Breast epithelium (tissue), 4 donors: ENCODE measurements around the gene LAG3. TPM values are rescaled to one million over a fixed set of nuclear protein-coding genes. Genes with fewer than 3 reads are reported as not detected.
A peak's percentile ranks its signal among the peaks of the same experiment; 100 is the strongest.

Experiments used
- DNase-seq, 2 donors: peaks; one replicate each; pipeline ENCODE4 v3.0.0-alpha.2; 2019; ENCODE audit warnings: low spot score in 2 of 2
- H3K27ac ChIP-seq, 2 donors: fragments of 200-600 bp; sonication (generic) in 1 of 2; one replicate each; pipeline ENCODE4 v1.5.1; 2016 to 2019; ENCODE audit warnings: mild to moderate bottlenecking in 1 of 2
- H3K27me3 ChIP-seq, 2 donors: fragments of 200-600 bp; sonication (generic) in 1 of 2; one replicate each; pipeline versions ENCODE4 v1.5.1 to v1.6.0; 2017 to 2019; ENCODE audit warnings: control low read depth in 1 of 2, mild to moderate bottlenecking in 1 of 2
- H3K36me3 ChIP-seq: fragments of 200-600 bp; one replicate; pipeline ENCODE4 v1.5.1; 2019
- H3K4me1 ChIP-seq, 2 donors: fragments of 200-600 bp; sonication (generic); one replicate each; pipeline ENCODE4 v1.5.1; 2016 to 2019; ENCODE audit warnings: control low read depth in 1 of 2
- H3K4me3 ChIP-seq, 3 donors: fragments of 200-600 bp; sonication (generic); 1 replicate in 2 of 3; 2 replicates in 1 of 3; pipeline ENCODE4 v1.5.1; 2016 to 2019; ENCODE audit warnings: mild to moderate bottlenecking in 3 of 3, moderate library complexity in 2 of 3
- H3K9me3 ChIP-seq, 2 donors: fragments of 200-600 bp; sonication (generic) in 1 of 2; one replicate each; pipeline ENCODE4 v1.5.1; 2016 to 2019; ENCODE audit warnings: control low read depth in 1 of 2
- POLR2A ChIP-seq: fragments of 450-650 bp; IDR thresholded peaks from one replicate; pipeline ENCODE4 v1.6.1; 2016; ENCODE audit warnings: antibody characterized with exemption, mild to moderate bottlenecking, moderate library complexity
- POLR2AphosphoS5 ChIP-seq, 3 donors: sonication (generic); formaldehyde crosslinking; IDR thresholded peaks; one replicate each; pipeline ENCODE4 v1.6.1; 2017; ENCODE audit warnings: antibody characterized with exemption in 3 of 3
- intact Hi-C: fragments of 100-400 bp; cut with DNase I; formaldehyde crosslinking; loops from one replicate; pipeline ENCODE4 v1.15.1; 2023; ENCODE audit warnings: low total_unique reads
- total RNA-seq, 3 donors: library from RNA; depleted of rRNA; stranded (reverse); fragments of >200 nt; gene quantifications; one replicate each; pipeline ENCODE4 v1.1.0, GENCODE V29; 2016
- TF ChIP-seq, protein P1 (sequence below), 3 donors: fragments of 450-650 bp; IDR thresholded peaks; one replicate each; pipeline ENCODE4 v1.5.1; 2016 to 2017; ENCODE audit warnings: antibody characterized with exemption in 3 of 3, mild to moderate bottlenecking in 3 of 3, moderate library complexity in 3 of 3

The LAG3 gene
- total RNA-seq, 3 donors from 2014 or later, result 0.44 to 1.3 (median 0.80) TPM

DNA sequence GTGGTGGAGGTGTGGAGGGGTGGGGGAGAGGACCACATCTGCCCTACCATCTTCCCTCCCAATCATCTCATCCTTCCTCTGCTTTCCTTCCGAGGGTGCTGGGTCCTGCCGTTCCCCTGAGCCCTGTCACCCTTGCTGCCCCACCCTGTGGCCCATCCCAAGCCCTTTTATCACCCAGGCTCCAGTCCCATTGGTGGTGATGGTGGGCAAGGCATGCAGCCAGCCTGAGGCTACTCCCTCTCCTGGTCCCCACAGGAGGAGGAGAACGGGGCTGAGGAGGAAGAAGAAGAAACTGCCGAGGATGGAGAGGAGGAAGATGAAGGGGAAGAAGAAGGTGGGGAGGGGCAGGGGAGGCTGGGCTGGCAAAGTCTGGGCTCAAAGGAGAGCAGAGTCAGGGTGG is 2.7 kb upstream of the LAG3 start:
- DNase-seq, result no peak
- intact Hi-C loops, result no loop called here
- Histone ChIP-seq H3K27me3 (no peaks in the 10 kb centered on the region), H3K36me3 (no peaks in the 10 kb centered on the region), H3K4me1 (peaks cover 11 to 23% of the 10 kb centered on the region in 2 donors), H3K9me3 (no peaks in the 10 kb centered on the region), H3K4me3 (no peak overlapping the region), H3K27ac (peak overlapping the region; percentile 95 to 100)
- TF ChIP-seq, protein P1, sequence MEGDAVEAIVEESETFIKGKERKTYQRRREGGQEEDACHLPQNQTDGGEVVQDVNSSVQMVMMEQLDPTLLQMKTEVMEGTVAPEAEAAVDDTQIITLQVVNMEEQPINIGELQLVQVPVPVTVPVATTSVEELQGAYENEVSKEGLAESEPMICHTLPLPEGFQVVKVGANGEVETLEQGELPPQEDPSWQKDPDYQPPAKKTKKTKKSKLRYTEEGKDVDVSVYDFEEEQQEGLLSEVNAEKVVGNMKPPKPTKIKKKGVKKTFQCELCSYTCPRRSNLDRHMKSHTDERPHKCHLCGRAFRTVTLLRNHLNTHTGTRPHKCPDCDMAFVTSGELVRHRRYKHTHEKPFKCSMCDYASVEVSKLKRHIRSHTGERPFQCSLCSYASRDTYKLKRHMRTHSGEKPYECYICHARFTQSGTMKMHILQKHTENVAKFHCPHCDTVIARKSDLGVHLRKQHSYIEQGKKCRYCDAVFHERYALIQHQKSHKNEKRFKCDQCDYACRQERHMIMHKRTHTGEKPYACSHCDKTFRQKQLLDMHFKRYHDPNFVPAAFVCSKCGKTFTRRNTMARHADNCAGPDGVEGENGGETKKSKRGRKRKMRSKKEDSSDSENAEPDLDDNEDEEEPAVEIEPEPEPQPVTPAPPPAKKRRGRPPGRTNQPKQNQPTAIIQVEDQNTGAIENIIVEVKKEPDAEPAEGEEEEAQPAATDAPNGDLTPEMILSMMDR (IDR thresholded peaks at IDR 0.05), result no peak
- TF ChIP-seq POLR2AphosphoS5 (IDR thresholded peaks at IDR 0.05) (no peak), POLR2A (no peak)

GRCh38 chr12:6770094-6770493 is 2.2 kb upstream of the LAG3 start:
- no peaks in the 10 kb centered on the region for H3K27me3 ChIP-seq
- TF ChIP-seq, protein P1 (IDR thresholded peaks at IDR 0.05), result no peak
- no peak for TF ChIP-seq POLR2AphosphoS5 (IDR thresholded peaks at IDR 0.05)
- TF ChIP-seq POLR2A, result no peak
- H3K9me3 ChIP-seq, result no peaks in the 10 kb centered on the region
- intact Hi-C loops, result no loop called here
- peak overlapping the region; percentile 9 to 60 for H3K27ac ChIP-seq
- no peak overlapping the region for H3K4me3 ChIP-seq
- no peak for DNase-seq
- peaks cover 11 to 23% of the 10 kb centered on the region in 2 donors for H3K4me1 ChIP-seq
- no peaks in the 10 kb centered on the region for H3K36me3 ChIP-seq

DNA sequence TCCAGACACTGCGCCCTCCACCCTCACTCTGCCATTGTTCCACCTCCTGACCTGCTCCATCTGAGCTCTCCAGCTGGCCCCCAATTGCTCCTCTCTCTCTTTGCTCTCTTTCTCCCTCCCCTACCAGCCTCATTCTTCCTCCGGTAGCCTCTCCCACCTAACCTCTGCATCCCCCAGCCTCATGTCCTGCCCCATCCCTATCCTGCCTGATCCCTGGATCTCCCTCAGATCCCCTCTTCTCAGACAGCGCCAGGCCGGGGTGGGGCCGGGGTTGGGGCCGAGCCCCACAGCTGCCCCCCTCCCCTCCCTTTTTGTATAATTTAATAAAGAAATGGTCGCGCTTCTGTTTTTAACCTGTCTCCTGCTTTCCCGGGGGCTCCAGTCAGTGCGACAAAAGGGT is 1.7 kb upstream of the LAG3 start:
- Histone ChIP-seq H3K27me3 (no peaks in the 10 kb centered on the region), H3K9me3 (no peaks in the 10 kb centered on the region), H3K36me3 (no peaks in the 10 kb centered on the region), H3K4me1 (peaks cover 7 to 23% of the 10 kb centered on the region in 2 donors), H3K27ac (peak overlapping the region; percentile 9 to 60), H3K4me3 (no peak overlapping the region)
- intact Hi-C loops, result no loop called here
- TF ChIP-seq POLR2AphosphoS5 (IDR thresholded peaks at IDR 0.05), result no peak
- TF ChIP-seq, protein P1 (IDR thresholded peaks at IDR 0.05), result no peak
- no peak for TF ChIP-seq POLR2A
- no peak for DNase-seq

- Histone ChIP-seq H3K9me3 (no peaks in the 10 kb centered on the region), H3K27me3 (no peaks in the 10 kb centered on the region), H3K36me3 (no peaks in the 10 kb centered on the region), H3K27ac (peak overlapping the region; percentile 9 to 60), H3K4me1 (peaks cover 4 to 23% of the 10 kb centered on the region in 2 donors), H3K4me3 (no peak overlapping the region)
- DNase-seq, result peak in 1 of 2 donors; percentile 24
- intact Hi-C loops, result no loop called here
- no peak for TF ChIP-seq POLR2AphosphoS5 (IDR thresholded peaks at IDR 0.05)
- no peak for TF ChIP-seq POLR2A
- TF ChIP-seq, protein P1 (IDR thresholded peaks at IDR 0.05), result no peak
These were observed 1.2 kb upstream of the LAG3 start for GRCh38 chr12:6771091-6771495.

- Histone ChIP-seq H3K4me3 (peak overlapping the region in 1 of 3 donors; percentile 39), H3K4me1 (peaks cover 4 to 23% of the 10 kb centered on the region in 2 donors), H3K27me3 (no peaks in the 10 kb centered on the region), H3K27ac (peak overlapping the region; percentile 26 to 60), H3K9me3 (no peaks in the 10 kb centered on the region), H3K36me3 (no peaks in the 10 kb centered on the region)
- DNase-seq, result no peak
- intact Hi-C loops, result no loop called here
- TF ChIP-seq, protein P1 (IDR thresholded peaks at IDR 0.05), result no peak
- TF ChIP-seq POLR2AphosphoS5 (IDR thresholded peaks at IDR 0.05), result peak in 1 of 3 donors; percentile 15
These were observed 600 bp upstream of the LAG3 start for GRCh38 chr12:6771509-6772330.
